ACC112 (cell line): ENCODE data around the gene FTH1.

Source experiments
- H2AFZ ChIP-seq: fragments of 200-600 bp; sonication (generic); one replicate; pipeline ENCODE4 v1.6.0; 2017; ENCODE audit warnings: antibody characterized with exemption, low read length; ENCODE audit not compliant: unreplicated experiment
- H3K27ac ChIP-seq: fragments of 200-600 bp; sonication (generic); 2 replicates; pipeline ENCODE4 v1.5.1; 2014; ENCODE audit warnings: low read depth, mild to moderate bottlenecking, antibody characterized with exemption, low read length, moderate library complexity
- H3K27me3 ChIP-seq: fragments of 200-600 bp; sonication (generic); 2 replicates; pipeline ENCODE4 v1.6.1; 2014; ENCODE audit warnings: mild to moderate bottlenecking, antibody characterized with exemption, low read length, moderate library complexity, mixed read lengths; ENCODE audit not compliant: insufficient read depth
- H3K36me3 ChIP-seq: fragments of 200-600 bp; sonication (generic); 2 replicates; pipeline ENCODE4 v1.6.1; 2016; ENCODE audit warnings: mild to moderate bottlenecking, antibody characterized with exemption, low read length, moderate library complexity, mixed read lengths; ENCODE audit not compliant: insufficient read depth
- H3K4me1 ChIP-seq: fragments of 200-600 bp; sonication (generic); one replicate; pipeline ENCODE4 v1.6.1; 2016; ENCODE audit warnings: low read length, mixed read lengths; ENCODE audit not compliant: insufficient read depth, unreplicated experiment, control insufficient read depth
- H3K4me3 ChIP-seq: fragments of 200-600 bp; sonication (generic); 2 replicates; pipeline ENCODE4 v1.5.1; 2014; ENCODE audit warnings: mild to moderate bottlenecking, low read depth, low read length
- H3K79me2 ChIP-seq: fragments of 200-600 bp; sonication (generic); one replicate; pipeline ENCODE4 v1.6.0; 2016; ENCODE audit warnings: low read length; ENCODE audit not compliant: control insufficient read depth, unreplicated experiment, insufficient read depth

The FTH1 gene

GRCh38 chr11:62001450-62002191 is 34.2 kb upstream of the FTH1 start:
- H3K4me3 ChIP-seq: no peak overlapping the region
- H2AFZ ChIP-seq: no peak overlapping the region
- H3K4me1 ChIP-seq: peaks cover 14% of the 10 kb centered on the region
- H3K36me3 ChIP-seq: peaks cover 4% of the 10 kb centered on the region; the same call in 1 of the 2 replicates
- no peaks in the 10 kb centered on the region for H3K27me3 ChIP-seq
- H3K27ac ChIP-seq: no peak overlapping the region
- H3K79me2 ChIP-seq: no peaks in the 10 kb centered on the region

DNA sequence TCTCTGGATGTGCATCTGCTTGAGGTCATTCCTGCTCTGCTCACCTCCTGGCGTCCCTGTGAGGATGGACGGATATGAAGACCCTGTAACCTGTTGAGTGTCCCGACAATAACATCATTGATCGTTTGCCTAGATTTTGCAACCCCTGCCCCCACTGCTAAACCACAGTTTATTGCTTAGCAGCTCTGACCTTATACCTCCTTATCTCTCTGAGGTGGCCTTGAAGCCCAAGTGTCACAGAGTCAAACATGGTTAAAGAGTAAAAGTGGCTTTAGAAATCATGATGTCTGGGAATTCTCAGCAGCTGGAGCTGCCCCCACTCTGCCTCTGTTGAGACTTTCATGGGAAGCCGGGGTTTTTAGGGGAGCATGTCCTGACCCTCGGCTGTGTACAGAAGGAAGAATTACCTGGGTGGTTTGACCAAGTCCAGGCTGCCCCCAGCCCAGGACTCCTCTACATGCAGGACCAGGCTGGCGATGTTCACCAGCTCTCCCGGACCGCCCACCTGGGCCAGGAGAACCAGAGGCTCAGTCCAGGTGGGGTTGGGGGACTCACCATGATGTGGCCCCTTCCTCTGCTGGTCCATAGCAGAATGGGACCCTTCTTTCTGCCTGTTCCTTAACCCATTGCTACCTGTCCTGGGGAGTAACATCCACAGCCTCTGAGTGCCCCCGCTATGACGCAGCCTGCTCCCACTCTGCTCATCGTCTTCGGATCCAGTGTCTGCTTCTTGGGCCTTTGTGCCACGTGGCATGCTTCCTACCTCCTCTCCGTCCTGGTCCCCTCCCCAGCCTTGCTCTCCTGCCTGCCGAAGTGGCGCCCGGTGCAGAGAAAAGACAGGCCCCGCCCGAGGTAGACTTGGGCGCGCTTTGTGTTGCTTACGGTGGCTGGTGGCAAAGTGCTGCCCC is 33.4 kb upstream of the FTH1 start:
- Histone ChIP-seq H3K27me3 (no peaks in the 10 kb centered on the region), H3K4me3 (no peak overlapping the region), H3K4me1 (peaks cover 14% of the 10 kb centered on the region), H3K27ac (no peak overlapping the region), H3K36me3 (peaks cover 4% of the 10 kb centered on the region; the same call in 1 of the 2 replicates), H3K79me2 (no peaks in the 10 kb centered on the region), H2AFZ (no peak overlapping the region)

DNA sequence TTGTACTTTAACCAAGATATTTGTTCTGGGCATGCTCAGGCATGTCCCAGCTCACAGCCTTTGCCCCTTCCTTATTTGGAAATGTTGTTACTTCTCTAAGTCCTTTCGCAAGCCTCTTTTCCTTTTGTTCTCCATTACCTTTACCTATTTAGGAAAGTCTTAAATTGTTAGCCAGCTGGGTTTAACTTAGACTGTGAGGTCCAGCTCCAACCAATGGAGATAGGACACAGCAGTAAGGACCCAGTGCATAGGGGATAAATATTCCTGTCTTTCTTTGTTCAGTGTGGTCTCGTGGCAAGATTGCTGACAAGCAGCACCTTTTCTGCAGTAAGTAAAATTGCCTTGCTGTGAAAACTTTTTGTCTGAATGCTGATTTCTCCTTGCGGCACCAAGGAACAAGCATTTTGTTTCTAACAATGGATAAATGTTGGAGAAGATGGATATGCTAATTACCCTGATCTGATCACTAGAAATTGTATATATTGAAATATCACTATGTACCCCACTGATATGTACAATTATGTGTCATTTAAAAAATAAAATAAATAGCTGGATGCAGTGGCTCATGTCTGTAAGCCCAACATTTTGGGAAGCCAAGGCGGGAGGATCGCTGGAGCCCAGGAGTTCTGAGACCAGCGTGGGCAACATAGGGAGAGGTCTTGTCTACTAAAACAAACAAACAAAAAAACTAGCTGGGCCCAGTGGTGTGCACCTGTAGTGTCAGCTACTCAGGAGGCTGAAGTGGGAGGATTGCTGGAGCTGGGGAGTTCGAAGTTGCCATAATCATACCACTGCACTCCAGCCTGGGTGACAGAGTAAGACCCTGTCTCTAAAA is 31.9 kb upstream of the FTH1 start:
- no peak overlapping the region for H3K4me3 ChIP-seq
- peaks cover under 1% of the 10 kb centered on the region for H3K4me1 ChIP-seq
- H3K36me3 ChIP-seq: peaks cover 4% of the 10 kb centered on the region; the same call in 1 of the 2 replicates
- H3K27me3 ChIP-seq: no peaks in the 10 kb centered on the region
- no peak overlapping the region for H3K27ac ChIP-seq
- no peaks in the 10 kb centered on the region for H3K79me2 ChIP-seq
- H2AFZ ChIP-seq: no peak overlapping the region

DNA sequence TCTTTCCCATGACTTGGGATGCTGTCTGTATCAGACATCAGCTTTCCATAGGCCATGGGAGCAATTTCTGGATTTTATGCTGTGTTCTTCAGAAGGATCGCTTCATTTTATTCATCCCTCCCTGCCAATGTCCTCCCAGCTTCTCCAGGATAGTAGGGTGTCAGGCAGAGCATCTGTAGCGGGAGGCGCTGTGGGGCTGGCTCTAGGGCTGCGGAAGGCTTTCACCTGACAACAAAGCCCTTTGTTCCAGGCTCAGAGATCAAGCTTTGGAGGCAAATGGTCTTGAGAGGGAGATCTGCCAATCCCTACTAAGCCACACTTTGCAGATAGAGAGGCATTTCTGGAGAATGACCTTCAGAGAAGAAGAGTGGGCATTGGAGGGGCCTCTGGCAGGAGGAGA is 29.5 kb upstream of the FTH1 start:
- H3K36me3 ChIP-seq: peaks cover 4% of the 10 kb centered on the region; the same call in 1 of the 2 replicates
- H3K27me3 ChIP-seq: no peaks in the 10 kb centered on the region
- H3K27ac ChIP-seq: no peak overlapping the region
- H3K79me2 ChIP-seq: no peaks in the 10 kb centered on the region
- no peak overlapping the region for H2AFZ ChIP-seq
- no peaks in the 10 kb centered on the region for H3K4me1 ChIP-seq
- no peak overlapping the region for H3K4me3 ChIP-seq

DNA sequence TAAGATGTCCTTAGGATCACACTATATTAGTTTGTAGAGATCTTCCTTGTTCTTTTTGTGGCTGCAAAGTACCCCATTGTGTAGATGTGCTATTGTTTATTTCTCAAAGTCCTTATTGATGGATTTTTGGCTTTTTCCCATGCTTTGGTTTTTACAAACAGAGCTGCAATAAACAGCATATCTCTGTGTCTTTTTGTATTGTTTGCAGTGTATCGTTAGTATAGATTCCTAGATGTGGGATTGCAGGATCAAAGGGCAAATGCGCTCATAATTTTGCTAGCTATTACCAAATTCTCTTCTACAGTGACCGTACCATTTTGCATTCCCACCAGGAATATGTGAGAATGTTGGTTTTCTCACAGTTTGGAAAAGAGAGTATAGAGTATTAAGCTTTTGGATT is 27.5 kb upstream of the FTH1 start:
- Histone ChIP-seq H3K4me1 (no peaks in the 10 kb centered on the region), H3K79me2 (no peaks in the 10 kb centered on the region), H2AFZ (no peak overlapping the region), H3K36me3 (peaks cover 4% of the 10 kb centered on the region; the same call in 1 of the 2 replicates), H3K27me3 (no peaks in the 10 kb centered on the region), H3K27ac (no peak overlapping the region), H3K4me3 (no peak overlapping the region)

DNA sequence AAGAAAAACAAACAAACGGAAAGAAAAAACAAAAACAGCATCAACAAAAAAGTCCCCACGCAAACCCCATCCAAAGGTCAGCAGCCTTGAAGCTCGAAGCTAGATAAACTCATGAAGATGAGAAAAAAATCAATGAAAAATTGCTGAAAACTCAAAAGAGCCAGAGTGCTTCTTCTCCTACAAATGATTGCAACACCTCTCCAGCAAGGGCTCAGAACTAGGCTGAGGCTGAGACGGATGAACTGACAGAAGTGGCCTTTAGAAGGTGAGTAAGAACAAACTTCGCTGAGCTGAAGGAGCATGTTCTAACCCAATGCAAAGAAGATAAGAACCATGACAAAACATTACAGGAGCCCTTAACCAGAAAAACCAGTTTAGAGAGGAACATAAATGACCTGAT is 18.4 kb upstream of the FTH1 start:
- no peaks in the 10 kb centered on the region for H3K36me3 ChIP-seq
- H3K79me2 ChIP-seq: no peaks in the 10 kb centered on the region
- H2AFZ ChIP-seq: no peak overlapping the region
- no peak overlapping the region for H3K27ac ChIP-seq
- H3K4me1 ChIP-seq: no peaks in the 10 kb centered on the region
- H3K4me3 ChIP-seq: no peak overlapping the region
- H3K27me3 ChIP-seq: no peaks in the 10 kb centered on the region

GRCh38 chr11:61983419-61983818 is 16.0 kb upstream of the FTH1 start:
- Histone ChIP-seq H3K4me3 (no peak overlapping the region), H2AFZ (no peak overlapping the region), H3K4me1 (peaks cover 4% of the 10 kb centered on the region), H3K79me2 (no peaks in the 10 kb centered on the region), H3K36me3 (no peaks in the 10 kb centered on the region), H3K27ac (no peak overlapping the region), H3K27me3 (no peaks in the 10 kb centered on the region)

DNA sequence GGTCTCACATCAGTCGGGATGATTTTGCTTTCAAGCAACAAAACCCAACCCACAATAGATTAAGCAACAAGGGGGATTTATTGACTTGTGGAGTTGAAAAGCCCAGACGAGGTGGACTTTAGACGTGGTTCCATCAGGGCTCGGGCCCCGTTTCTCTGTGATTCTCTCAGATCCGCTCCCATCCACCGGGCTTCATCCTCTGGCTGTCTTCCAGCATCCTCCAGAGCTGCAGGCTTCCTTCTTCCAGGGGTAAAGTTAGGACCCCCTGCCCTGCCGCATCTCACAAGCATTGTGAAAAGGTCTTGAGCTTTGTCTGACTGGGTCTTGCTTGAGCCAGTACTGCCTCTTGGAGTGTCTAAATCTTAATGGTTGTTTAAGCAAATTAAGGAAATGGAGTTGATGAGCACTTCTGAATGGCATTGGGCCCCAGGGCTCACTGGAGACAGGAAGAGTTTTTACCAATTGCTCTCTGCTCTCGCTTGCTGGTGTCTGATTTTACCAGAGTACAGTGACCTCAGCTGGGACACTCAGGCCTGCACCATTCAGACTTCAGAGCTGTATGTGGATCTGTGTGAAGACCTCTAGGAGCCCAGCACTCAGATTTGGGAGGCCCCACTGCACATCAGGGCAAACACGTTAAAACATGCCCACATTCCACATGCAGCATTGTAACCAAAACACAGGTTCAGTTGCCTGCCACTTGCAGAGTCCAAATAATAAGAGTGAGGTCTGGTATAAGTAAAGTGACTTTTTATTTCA is 13.5 kb upstream of the FTH1 start:
- Histone ChIP-seq H3K4me1 (peaks cover 6% of the 10 kb centered on the region), H3K4me3 (no peak overlapping the region), H3K79me2 (no peaks in the 10 kb centered on the region), H3K36me3 (no peaks in the 10 kb centered on the region), H3K27ac (no peak overlapping the region), H2AFZ (no peak overlapping the region), H3K27me3 (no peaks in the 10 kb centered on the region)

DNA sequence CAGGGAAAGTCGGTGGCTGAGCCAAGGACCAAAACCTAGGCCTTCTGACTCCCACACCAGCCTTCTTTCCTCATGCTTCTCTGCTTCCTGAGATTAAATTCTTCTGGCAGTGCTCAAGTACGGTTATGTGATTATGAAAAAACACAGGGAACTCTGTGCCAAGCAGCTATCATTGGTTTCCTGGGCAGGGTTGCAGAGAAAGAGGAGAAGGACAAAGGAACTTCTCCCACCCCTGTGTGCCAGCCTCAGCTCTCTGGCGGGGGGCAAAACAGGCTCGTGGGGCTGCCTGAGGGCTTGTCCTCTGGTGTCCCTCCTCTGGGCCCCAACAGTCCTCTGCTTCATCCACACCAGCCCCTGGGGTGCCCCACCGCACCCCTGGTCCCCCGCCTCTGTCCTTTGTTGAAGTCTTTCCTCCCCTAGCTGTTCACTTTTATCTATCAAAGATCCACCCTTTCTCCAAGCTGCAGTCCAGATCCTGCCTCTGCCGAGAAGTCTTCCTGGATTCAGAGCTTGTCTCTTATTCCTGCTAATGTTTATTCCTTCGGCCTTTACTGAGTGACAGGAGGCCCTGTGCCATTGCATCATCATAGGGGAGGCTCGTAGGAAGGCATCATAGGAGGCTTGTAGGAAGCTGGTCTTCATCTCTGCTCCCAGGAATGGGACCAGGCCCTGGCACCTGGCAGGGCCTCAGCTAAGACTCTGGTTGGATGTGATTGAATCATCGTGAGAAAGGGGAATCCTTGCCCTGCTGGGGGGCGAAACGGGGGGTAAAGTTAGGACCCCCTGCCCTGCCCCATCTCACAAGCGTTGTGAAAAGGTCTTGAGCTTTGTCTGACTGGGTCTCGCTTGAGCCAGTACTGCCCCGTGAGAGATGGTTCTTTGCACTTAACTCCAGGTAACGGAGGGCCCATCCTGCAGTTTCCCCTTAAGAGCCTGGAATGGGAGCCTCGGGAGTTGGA is 11.5 kb upstream of the FTH1 start:
- Histone ChIP-seq H3K27me3 (no peaks in the 10 kb centered on the region), H3K4me3 (no peak overlapping the region), H3K4me1 (peaks cover 10% of the 10 kb centered on the region), H3K36me3 (no peaks in the 10 kb centered on the region), H3K79me2 (no peaks in the 10 kb centered on the region), H3K27ac (peak overlapping the region; percentile 59), H2AFZ (peak overlapping the region; percentile 1)
